ENCODE results near the gene PRKG1. TPM values are rescaled to one million over a fixed set of nuclear protein-coding genes. Genes with fewer than 3 reads are reported as not detected.

Gene PRKG1
- polyA plus RNA-seq, 1 donor (not counting 4 experiments of a cell fraction or from before 2014, with no cell fraction given) = 0.24 TPM

GRCh38 chr10:51321980-51322379 is 247.7 kb downstream of the PRKG1 start:
- dilution Hi-C loops (cut with MboI; ENCODE audit: extremely low pct_ligation_motif_present, low sequenced_read_pairs) = no loop called here
- no peak overlapping the region for H3K9ac ChIP-seq (ENCODE audit: control insufficient read depth, extremely low read depth, insufficient read depth, low read length)
- no peak for FAIRE-seq

GRCh38 chr10:51325649-51326048 is 251.4 kb downstream of the PRKG1 start:
- no peaks in the 10 kb centered on the region for H4K20me1 ChIP-seq (ENCODE audit: control insufficient read depth, extremely low read depth, insufficient read depth, low read length)
- no peak for DNase-seq (ENCODE audit: low read depth, low spot score)
- no peaks in the 10 kb centered on the region for H3K4me1 ChIP-seq (ENCODE audit: control insufficient read depth, extremely low read depth, insufficient read depth, low read length)
- H3K4me2 ChIP-seq (ENCODE audit: control insufficient read depth, extremely low read depth, insufficient read depth, low read depth, low read length) = no peak overlapping the region
- no peak for FAIRE-seq
- H3K79me2 ChIP-seq (ENCODE audit: control insufficient read depth, insufficient read depth, low read length) = no peaks in the 10 kb centered on the region
- dilution Hi-C loops (cut with MboI; ENCODE audit: extremely low pct_ligation_motif_present, low sequenced_read_pairs) = no loop called here
- H3K9me1 ChIP-seq (ENCODE audit: control insufficient read depth, extremely low read depth, insufficient read depth, low read length) = no peaks in the 10 kb centered on the region
- H3K9ac ChIP-seq (ENCODE audit: control insufficient read depth, extremely low read depth, insufficient read depth, low read length) = no peak overlapping the region
- no peaks in the 10 kb centered on the region for H3K9me3 ChIP-seq (ENCODE audit: control insufficient read depth, low read depth, low read length)
- H3K27me3 ChIP-seq (ENCODE audit: control insufficient read depth, extremely low read depth, insufficient read depth, low read length) = no peaks in the 10 kb centered on the region
- no peak overlapping the region for H3K27ac ChIP-seq (ENCODE audit: control insufficient read depth, insufficient read depth, low read length)
- no peaks in the 10 kb centered on the region for H3K36me3 ChIP-seq (ENCODE audit: control insufficient read depth in 2 of 2, extremely low read depth in 1 of 2, insufficient read depth in 2 of 2, low read length in 2 of 2)
- TF ChIP-seq CTCF (optimal IDR thresholded peaks at IDR 0.05 in 1 of 3, IDR thresholded peaks at IDR 0.05 in 1 of 3, conservative IDR thresholded peaks at IDR 0.05 in 1 of 3; ENCODE audit: extremely low read depth in 1 of 3, insufficient read depth in 2 of 3, low read length in 3 of 3) (no peak), EZH2 (IDR thresholded peaks at IDR 0.05; ENCODE audit: low read length) (no peak)
- H3K4me3 ChIP-seq (ENCODE audit: control insufficient read depth in 2 of 3, extremely low read depth in 1 of 3, insufficient read depth in 2 of 3, low read depth in 1 of 3, low read length in 3 of 3) = no peak overlapping the region
- no peak overlapping the region for H2AFZ ChIP-seq (ENCODE audit: control insufficient read depth, low read length)

More at GRCh38 chr10:51321980-51322379, 247.7 kb downstream of the PRKG1 start:
- Histone ChIP-seq H3K36me3 (ENCODE audit: control insufficient read depth in 2 of 2, extremely low read depth in 1 of 2, insufficient read depth in 2 of 2, low read length in 2 of 2) (no peaks in the 10 kb centered on the region), H3K79me2 (ENCODE audit: control insufficient read depth, insufficient read depth, low read length) (no peaks in the 10 kb centered on the region), H2AFZ (ENCODE audit: control insufficient read depth, low read length) (no peak overlapping the region), H3K9me3 (ENCODE audit: control insufficient read depth, low read depth, low read length) (no peaks in the 10 kb centered on the region), H3K4me1 (ENCODE audit: control insufficient read depth, extremely low read depth, insufficient read depth, low read length) (no peaks in the 10 kb centered on the region), H3K27me3 (ENCODE audit: control insufficient read depth, extremely low read depth, insufficient read depth, low read length) (no peaks in the 10 kb centered on the region), H4K20me1 (ENCODE audit: control insufficient read depth, extremely low read depth, insufficient read depth, low read length) (no peaks in the 10 kb centered on the region), H3K9me1 (ENCODE audit: control insufficient read depth, extremely low read depth, insufficient read depth, low read length) (no peaks in the 10 kb centered on the region), H3K27ac (ENCODE audit: control insufficient read depth, insufficient read depth, low read length) (no peak overlapping the region), H3K4me3 (ENCODE audit: control insufficient read depth in 2 of 3, extremely low read depth in 1 of 3, insufficient read depth in 2 of 3, low read depth in 1 of 3, low read length in 3 of 3) (no peak overlapping the region), H3K4me2 (ENCODE audit: control insufficient read depth, extremely low read depth, insufficient read depth, low read depth, low read length) (no peak overlapping the region)
- TF ChIP-seq CTCF (optimal IDR thresholded peaks at IDR 0.05 in 1 of 3, IDR thresholded peaks at IDR 0.05 in 1 of 3, conservative IDR thresholded peaks at IDR 0.05 in 1 of 3; ENCODE audit: extremely low read depth in 1 of 3, insufficient read depth in 2 of 3, low read length in 3 of 3) = no peak
- TF ChIP-seq EZH2 (IDR thresholded peaks at IDR 0.05; ENCODE audit: low read length) = no peak
- DNase-seq (ENCODE audit: low read depth, low spot score) = no peak

All from keratinocyte (primary cell).